GM12801 (cell line): ENCODE results near the gene TMEM82.

Source experiments
- CTCF ChIP-seq: IDR thresholded peaks from one replicate; pipeline ENCODE4 v1.5.1; 2011; ENCODE audit warnings: control low read depth; ENCODE audit not compliant: insufficient read length; ENCODE audit errors: extremely low read depth

TMEM82 gene

DNA sequence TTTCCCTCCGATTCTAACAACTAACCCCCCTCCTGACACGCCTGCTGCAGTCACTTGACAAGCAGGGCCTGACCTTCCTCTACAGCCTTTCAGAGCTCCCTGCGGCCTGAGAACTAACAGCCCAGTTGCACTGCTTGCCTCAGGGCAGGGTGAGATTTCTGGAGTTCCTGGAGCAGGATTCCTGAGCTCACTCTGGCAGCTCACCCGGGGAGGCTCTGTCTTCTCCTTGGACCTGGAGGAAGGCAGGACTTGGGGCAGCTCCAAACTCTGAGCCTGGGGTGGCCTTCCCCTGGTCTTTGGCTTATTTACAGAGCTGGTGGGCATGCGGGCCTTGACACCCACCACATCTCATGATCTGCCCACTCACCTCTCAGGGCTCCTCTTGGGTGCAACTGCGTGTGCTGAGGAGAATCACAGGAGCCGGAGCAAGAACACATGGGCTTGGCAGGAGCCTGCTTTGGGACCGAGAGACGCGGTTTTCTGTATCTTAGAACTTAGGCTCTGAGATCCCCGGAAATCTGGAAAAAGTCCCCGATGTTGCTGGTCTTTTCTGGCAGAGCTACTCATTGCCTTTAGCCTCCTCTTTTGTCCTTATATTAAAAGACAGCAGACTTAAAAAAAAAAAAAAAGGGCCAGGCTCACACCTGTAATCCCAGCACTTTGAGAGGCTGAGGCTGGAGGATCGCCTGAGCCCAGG lies 19.3 kb upstream of the TMEM82 start:
- TF ChIP-seq CTCF, result no peak

DNA sequence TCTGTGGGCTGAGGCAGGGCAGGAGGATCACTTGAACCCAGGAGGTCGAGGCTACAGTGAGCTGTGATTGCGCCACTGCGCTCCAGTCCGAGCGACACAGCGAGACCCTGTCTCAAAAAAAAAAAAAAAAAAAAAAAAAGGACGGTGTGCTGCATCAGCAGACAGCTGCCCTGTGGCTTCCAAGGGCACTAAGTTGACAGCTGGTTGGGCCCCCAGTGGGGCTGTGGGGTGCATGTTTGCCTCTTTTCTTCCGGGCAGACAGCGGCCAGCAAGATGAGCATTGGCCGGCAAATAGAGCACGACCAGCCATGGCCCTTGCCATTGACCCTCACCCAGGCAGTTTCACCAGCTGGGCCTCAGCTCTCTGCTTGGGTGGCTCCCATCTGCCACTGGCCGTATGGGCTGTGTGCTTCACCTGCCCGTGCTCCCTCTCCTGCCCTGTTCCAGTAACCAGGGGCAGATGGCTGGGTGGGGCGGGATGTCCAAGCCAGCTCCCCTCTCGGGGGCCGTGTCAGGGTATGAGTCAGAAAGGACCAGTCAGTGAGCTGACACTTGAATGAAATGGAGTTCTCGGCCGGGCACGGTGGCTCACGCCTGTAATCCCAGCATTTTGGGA lies 18.6 kb upstream of the TMEM82 start:
- TF ChIP-seq CTCF, result no peak

DNA sequence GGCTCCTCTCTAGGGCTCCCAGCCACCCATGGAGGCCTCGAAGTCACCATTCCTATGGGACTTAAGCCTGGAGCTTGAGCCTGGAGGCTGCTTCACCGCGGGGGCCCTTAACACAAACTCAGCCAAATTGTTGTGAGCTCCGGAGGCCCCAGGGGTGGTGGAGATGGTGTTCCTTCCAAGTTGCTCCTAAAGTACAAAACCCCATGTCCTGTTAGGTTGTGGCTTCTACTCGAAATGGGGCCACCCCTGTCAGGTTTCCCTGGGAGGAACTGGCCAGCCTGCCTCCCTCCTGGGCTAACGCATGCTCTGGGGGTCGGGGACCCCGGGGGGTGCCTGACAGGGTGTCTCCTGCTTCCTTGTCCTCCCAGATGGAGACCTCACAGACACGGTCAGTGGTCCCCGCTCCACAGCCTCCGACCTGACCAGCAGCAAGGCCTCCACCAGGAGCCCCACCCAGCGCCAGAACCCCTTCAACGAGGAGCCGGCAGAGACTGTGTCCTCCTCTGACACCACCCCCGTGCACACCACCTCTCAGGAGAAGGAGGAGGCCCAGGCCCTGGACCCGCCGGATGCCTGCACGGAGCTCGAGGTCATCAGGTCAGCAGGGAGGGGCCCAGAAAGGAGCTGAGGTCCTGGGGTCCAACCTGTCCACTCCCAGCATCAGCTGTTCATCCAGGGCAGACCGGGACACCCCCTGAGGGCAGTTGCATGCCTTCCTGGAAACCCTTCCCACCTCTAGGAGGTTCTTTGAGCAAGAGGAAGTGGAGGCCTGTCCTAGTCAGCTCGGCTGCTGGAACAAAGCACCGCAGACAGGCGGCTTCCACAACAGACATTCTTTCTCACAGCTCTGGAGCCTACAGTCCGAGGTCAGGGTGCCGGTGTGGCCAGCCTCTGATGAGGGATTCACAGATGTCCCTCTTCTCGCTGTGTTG lies 17.1 kb upstream of the TMEM82 start:
- no peak for TF ChIP-seq CTCF

GRCh38 chr1:15726508-15726907 lies 15.8 kb upstream of the TMEM82 start:
- no peak for TF ChIP-seq CTCF

- TF ChIP-seq CTCF, result no peak
Measured at GRCh38 chr1:15727021-15727420, 15.3 kb upstream of the TMEM82 start.

GRCh38 chr1:15727424-15727823 lies 14.9 kb upstream of the TMEM82 start:
- no peak for TF ChIP-seq CTCF

GRCh38 chr1:15727866-15728534 lies 14.3 kb upstream of the TMEM82 start:
- no peak for TF ChIP-seq CTCF
